22Rv1 (cell line): ENCODE results near the gene RAB22A.

Experiments
- CTCF ChIP-seq: fragments of 450-650 bp; IDR thresholded peaks from 2 replicates; pipeline ENCODE4 v1.5.1; 2017; ENCODE audit warnings: mild to moderate bottlenecking
- ZFX ChIP-seq: fragments of 450-650 bp; IDR thresholded peaks from 2 replicates; pipeline ENCODE4 v1.6.1; 2017; ENCODE audit warnings: antibody characterized with exemption, borderline replicate concordance

GRCh38 chr20:58339741-58340140 lies 30.2 kb downstream of the RAB22A start:
- TF ChIP-seq CTCF (no peak), ZFX (no peak)
